Stomach (tissue), 19 donors: ENCODE data around the gene PTN. TPM values are rescaled to one million over a fixed set of nuclear protein-coding genes. Genes with fewer than 3 reads are reported as not detected.

Experiments
- DNase-seq, 2 donors: peaks; one replicate each; pipeline versions ENCODE4 v3.0.0 to v3.0.0-alpha.2; 2013 to 2019
- H3K27ac ChIP-seq, 5 donors: fragments of 200-600 bp in 4 of 5; sonication (generic) in 4 of 5; one replicate each; pipeline ENCODE4 v1.5.1; 2013 to 2019; ENCODE audit warnings: mild to moderate bottlenecking in 1 of 5, moderate library complexity in 1 of 5
- H3K27me3 ChIP-seq, 3 donors: fragments of 200-600 bp; sonication (generic); one replicate each; pipeline ENCODE4 v1.5.1; 2017 to 2019; ENCODE audit warnings: mixed run types in 1 of 3
- H3K36me3 ChIP-seq, 4 donors: fragments of 200-600 bp; sonication (generic); 1 replicate in 3 of 4; 2 replicates in 1 of 4; pipeline ENCODE4 v1.5.1; 2016 to 2019
- H3K4me1 ChIP-seq, 4 donors: fragments of 200-600 bp; sonication (generic); one replicate each; pipeline ENCODE4 v1.5.1; 2016 to 2019
- H3K4me3 ChIP-seq, 4 donors: fragments of 200-600 bp; sonication (generic) in 3 of 4; one replicate each; pipeline ENCODE4 v1.5.1; 2016 to 2019; ENCODE audit warnings: mild to moderate bottlenecking in 1 of 4
- H3K9me3 ChIP-seq, 4 donors: fragments of 200-600 bp; sonication (generic); one replicate each; pipeline ENCODE4 v1.5.1; 2016 to 2019
- CTCF ChIP-seq, 7 experiments: fragments of 450-650 bp in 4 of 7; fragments of 200-600 bp in 3 of 7; sonication (generic) in 3 of 7; IDR thresholded peaks; one replicate each; pipeline ENCODE4 v1.5.1; 2016 to 2019; ENCODE audit warnings: antibody characterized with exemption in 7 of 7, control low read depth in 2 of 7, mild to moderate bottlenecking in 1 of 7
- EP300 ChIP-seq: sonication (generic); formaldehyde crosslinking; IDR thresholded peaks from one replicate; pipeline ENCODE4 v1.6.1; 2017; ENCODE audit warnings: antibody characterized with exemption
- POLR2A ChIP-seq, 4 donors: fragments of 450-650 bp; IDR thresholded peaks; one replicate each; pipeline ENCODE4 v1.6.1; 2016; ENCODE audit warnings: antibody characterized with exemption in 4 of 4, control low read depth in 2 of 4, mild to moderate bottlenecking in 1 of 4, moderate library complexity in 1 of 4
- POLR2AphosphoS5 ChIP-seq, 3 donors: sonication (generic); formaldehyde crosslinking; IDR thresholded peaks; one replicate each; pipeline ENCODE4 v1.6.1; 2016; ENCODE audit warnings: antibody characterized with exemption in 3 of 3
- WGBS, 5 donors: extraction: QIAGEN DNeasy Blood & Tissue Kit in 3 of 5; methylation state at CpG; one replicate each; pipeline versions ENCODE4 v1.1.5 to v1.1.7; 2013 to 2018; 5-methylcytosine and 5-hydroxymethylcytosine counted together
- intact Hi-C: fragments of 100-400 bp; cut with DNase I; formaldehyde crosslinking; loops from one replicate; pipeline ENCODE4 v1.15.1; 2023; ENCODE audit warnings: low total_unique reads
- long read RNA-seq, 10 donors: transcript quantifications; one replicate each; lab custom pipeline, GENCODE V29; 2026
- polyA plus RNA-seq, 3 donors: library from polyadenylated mRNA; stranded (reverse); fragments of 200-250 nt; gene quantifications; one replicate each; pipeline ENCODE4 v1.2.3, GENCODE V29; 2013
- total RNA-seq, 5 donors: library from RNA; depleted of rRNA; stranded (reverse); fragments of >200 nt; gene quantifications; one replicate each; pipeline versions ENCODE4 v1.1.0 to v1.2.3, GENCODE V29; 2014 to 2016
- donor health status: healthy with polysubstance abuse.
- donor health status: Bipolar disorder and iron deficiency.
- donor health status: healthy.

The PTN gene, protein sequence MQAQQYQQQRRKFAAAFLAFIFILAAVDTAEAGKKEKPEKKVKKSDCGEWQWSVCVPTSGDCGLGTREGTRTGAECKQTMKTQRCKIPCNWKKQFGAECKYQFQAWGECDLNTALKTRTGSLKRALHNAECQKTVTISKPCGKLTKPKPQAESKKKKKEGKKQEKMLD
- total RNA-seq (10 to 100 TPM in 1 of 5 donors, 1 to 10 TPM in 3, not detected in 1; 1.4 to 47.4 (median 6.5) TPM), polyA plus RNA-seq (10 to 100 TPM in 1 of 3 donors, 1 to 10 TPM in 2; 1.5 to 28.9 (median 3.8) TPM)
- long read RNA-seq, donor 1, transcript PTN-201 (5 exons, 1,614 nt), result major isoform, 24 of 30 reads
- long read RNA-seq, donor 1, partial matches to known transcripts, result 0 of 30 reads
- long read RNA-seq, donor 1, other reads (novel, unspliced or antisense), result 6 of 30 reads
- long read RNA-seq, donor 2, transcript PTN-201 (5 exons, 1,614 nt), result major isoform, 30 of 45 reads
- long read RNA-seq, donor 2, partial matches to known transcripts, result 7 of 45 reads
- long read RNA-seq, donor 2, other reads (novel, unspliced or antisense), result 8 of 45 reads
- long read RNA-seq, donor 3, transcript PTN-201 (5 exons, 1,614 nt), result major isoform, 26 of 47 reads
- long read RNA-seq, donor 3, partial matches to known transcripts, result 21 of 47 reads
- long read RNA-seq, donor 3, other reads (novel, unspliced or antisense), result 0 of 47 reads
- long read RNA-seq, donor 4, transcript PTN-201 (5 exons, 1,614 nt), result major isoform, 8 of 8 reads
- long read RNA-seq, donor 4, partial matches to known transcripts, result 0 of 8 reads
- long read RNA-seq, donor 4, other reads (novel, unspliced or antisense), result 0 of 8 reads
- long read RNA-seq, donor 5, transcript PTN-201 (5 exons, 1,614 nt), result major isoform, 66 of 153 reads
- long read RNA-seq, donor 5, partial matches to known transcripts, result 81 of 153 reads
- long read RNA-seq, donor 5, other reads (novel, unspliced or antisense), result 6 of 153 reads
- long read RNA-seq, donor 6, transcript PTN-201 (5 exons, 1,614 nt), result major isoform, 69 of 112 reads
- long read RNA-seq, donor 6, partial matches to known transcripts, result 34 of 112 reads
- long read RNA-seq, donor 6, other reads (novel, unspliced or antisense), result 8 of 112 reads
- long read RNA-seq, donor 7, transcript PTN-201 (5 exons, 1,614 nt), result major isoform, 42 of 137 reads
- long read RNA-seq, donor 7, partial matches to known transcripts, result 87 of 137 reads
- long read RNA-seq, donor 7, other reads (novel, unspliced or antisense), result 7 of 137 reads
- long read RNA-seq, donor 8, transcript PTN-201 (5 exons, 1,614 nt), result major isoform, 44 of 91 reads
- long read RNA-seq, donor 8, partial matches to known transcripts, result 46 of 91 reads
- long read RNA-seq, donor 8, other reads (novel, unspliced or antisense), result 0 of 91 reads
- long read RNA-seq, donor 9, transcript PTN-201 (5 exons, 1,614 nt), result major isoform, 27 of 100 reads
- long read RNA-seq, donor 9, partial matches to known transcripts, result 73 of 100 reads
- long read RNA-seq, donor 9, other reads (novel, unspliced or antisense), result 0 of 100 reads
- long read RNA-seq, donor 10, transcript PTN-201 (5 exons, 1,614 nt), result major isoform, 18 of 29 reads
- long read RNA-seq, donor 10, partial matches to known transcripts, result 11 of 29 reads
- long read RNA-seq, donor 10, other reads (novel, unspliced or antisense), result 0 of 29 reads

DNA sequence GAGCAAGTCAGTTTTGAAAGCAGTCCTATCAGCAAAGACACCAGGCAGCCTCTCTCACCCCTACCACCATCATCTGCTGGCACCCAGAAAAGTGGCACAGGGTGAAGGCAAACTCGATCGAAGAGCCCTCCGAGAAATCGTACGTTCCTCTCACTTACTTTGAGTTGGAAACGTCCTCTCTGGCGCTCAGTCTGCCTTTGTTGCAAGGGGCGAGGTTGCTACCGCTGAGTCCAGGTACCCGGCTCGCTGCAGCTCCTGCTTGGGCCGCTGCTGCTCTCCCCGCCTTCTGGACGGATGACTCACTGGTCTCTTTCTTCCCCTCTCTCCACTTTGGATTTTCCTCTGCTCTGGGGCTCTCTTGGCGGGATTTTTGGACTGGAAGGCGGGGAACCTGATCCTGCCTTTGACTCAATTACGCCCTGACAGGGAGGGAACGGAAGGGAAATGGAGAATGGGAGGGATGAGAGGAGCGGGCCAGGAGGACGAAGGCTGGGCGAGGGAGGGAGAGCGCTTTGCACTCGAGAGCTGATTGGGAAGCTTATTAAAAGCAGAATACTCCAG, at the start of gene PTN:
Gene PTN, minus strand, starts transcription at position 453 of the 561 bp plus-strand sequence. CDS start 88,760 bp downstream, outside the sequence.
- peak in 1 of 2 donors; percentile 85 for DNase-seq
- no peaks in the 10 kb centered on the region for H3K36me3 ChIP-seq
- peak within 1 kb of the TSS in 2 of 5 donors; percentile 11 to 49 for H3K27ac ChIP-seq
- H3K4me1 ChIP-seq, result peaks cover 10 to 21% (median 12%) of the 10 kb centered on the region in 4 donors
- TF ChIP-seq POLR2AphosphoS5 (IDR thresholded peaks at IDR 0.05) (no peak), POLR2A (IDR thresholded peaks at IDR 0.05) (no peak), EP300 (no peak), CTCF (IDR thresholded peaks at IDR 0.05) (no peak)
- peak within 1 kb of the TSS; percentile 38 to 46 (median 42) for H3K4me3 ChIP-seq
- no peaks in the 10 kb centered on the region for H3K27me3 ChIP-seq
- no peaks in the 10 kb centered on the region for H3K9me3 ChIP-seq
- intact Hi-C loops, result no loop called here
- WGBS, 5 donors, result 1 to 5% (median 2%) methylated on average over 23 of the region's 23 CpGs

- no peaks in the 10 kb centered on the region for H3K9me3 ChIP-seq
- no peaks in the 10 kb centered on the region for H3K36me3 ChIP-seq
- H3K27me3 ChIP-seq, result no peaks in the 10 kb centered on the region
- DNase-seq, result peak in 1 of 2 donors; percentile 32
- intact Hi-C loops, result no loop called here
- no peaks in the 10 kb centered on the region for H3K4me1 ChIP-seq
- WGBS, 5 donors, result 39 to 73% (median 44%) methylated on average over 1 of the region's 1 CpG
- no peak overlapping the region for H3K4me3 ChIP-seq
- TF ChIP-seq CTCF (IDR thresholded peaks at IDR 0.05) (no peak), POLR2AphosphoS5 (IDR thresholded peaks at IDR 0.05) (no peak), EP300 (no peak)
- H3K27ac ChIP-seq, result no peak overlapping the region
Observed at GRCh38 chr7:137390076-137390475, 46.5 kb upstream of the PTN start.

DNA sequence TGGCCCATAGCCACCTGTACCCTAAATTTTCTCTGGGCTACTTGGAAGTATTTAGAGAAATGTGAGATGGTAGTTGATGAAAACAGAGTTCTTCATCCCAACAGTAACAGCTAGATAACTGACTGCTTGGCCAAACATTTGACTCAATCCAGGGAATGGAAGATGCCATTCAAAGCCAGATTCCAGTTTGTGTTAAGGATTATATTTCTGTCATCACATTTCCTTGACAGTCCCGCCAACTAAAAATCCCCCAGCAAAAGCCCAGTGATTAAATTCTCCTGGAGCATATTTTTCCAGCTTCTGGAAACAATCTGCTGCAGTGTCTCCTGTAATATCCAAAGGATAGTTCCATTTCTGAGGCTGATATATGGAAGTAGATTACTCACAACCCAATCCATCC, 45.4 kb upstream of the PTN start:
- intact Hi-C loops, result no loop called here
- Histone ChIP-seq H3K27ac (no peak overlapping the region), H3K27me3 (no peaks in the 10 kb centered on the region), H3K36me3 (no peaks in the 10 kb centered on the region), H3K9me3 (no peaks in the 10 kb centered on the region), H3K4me1 (no peaks in the 10 kb centered on the region), H3K4me3 (no peak overlapping the region)
- 71 to 97% (median 76%) methylated on average over 1 of the region's 1 CpG for WGBS, 5 donors
- no peak for DNase-seq
- TF ChIP-seq CTCF (IDR thresholded peaks at IDR 0.05) (no peak), POLR2A (IDR thresholded peaks at IDR 0.05) (no peak), EP300 (no peak), POLR2AphosphoS5 (IDR thresholded peaks at IDR 0.05) (no peak)
